GM18517 (cell line): ENCODE results near the gene FCRL6.

Source experiments
- ATAC-seq: cut with Tn5 transposase; IDR thresholded peaks from one replicate; pipeline ENCODE4 v1.9.1; 2021; ENCODE audit warnings: mild to moderate bottlenecking, moderate library complexity; ENCODE audit not compliant: unreplicated experiment

FCRL6 gene

DNA sequence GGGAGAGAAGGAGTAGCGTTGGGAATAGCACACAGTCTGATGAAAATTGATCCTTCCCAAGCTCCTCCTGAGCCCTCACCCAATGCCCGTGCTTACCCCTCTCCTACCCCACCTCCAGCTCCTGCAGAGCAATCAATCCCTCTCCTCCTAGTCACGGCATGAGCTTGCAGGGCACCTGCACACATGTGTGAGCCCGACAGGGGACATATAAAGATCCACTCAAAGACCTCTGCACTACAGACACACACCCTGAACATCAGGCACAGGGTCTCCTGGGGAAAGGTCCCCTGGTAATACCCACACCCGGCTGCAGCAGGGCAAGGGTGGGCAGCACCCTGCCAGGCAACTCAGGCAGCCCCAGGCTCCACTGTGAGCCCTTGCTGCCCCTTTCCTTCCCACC, 59.9 kb downstream of the FCRL6 start:
- ATAC-seq = no peak

GRCh38 chr1:159862557-159862956, 60.4 kb downstream of the FCRL6 start, which contains the start of gene VSIG8:
VSIG8 (minus strand) TSS chr1:159862657; CDS start chr1:159862521, 136 bp downstream.
- no peak for ATAC-seq

DNA sequence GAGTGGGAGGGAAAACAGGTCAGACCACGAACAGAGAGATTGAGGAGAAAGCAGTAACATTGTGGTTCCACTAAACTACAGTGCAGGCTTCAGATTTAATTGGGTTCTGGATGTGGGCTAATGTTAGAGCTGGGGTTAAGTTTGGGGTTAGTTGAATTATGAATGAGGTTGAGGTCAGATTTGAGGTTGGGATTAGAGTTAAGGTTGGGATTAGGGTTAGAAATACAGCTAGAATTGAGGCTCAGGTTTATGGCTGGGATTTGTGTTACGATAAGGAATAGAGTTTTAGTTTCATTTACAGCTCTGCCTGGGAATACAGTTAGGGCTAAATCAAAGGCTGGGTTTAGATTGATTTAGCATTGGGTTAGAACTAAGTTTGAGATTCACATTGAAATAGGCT, 62.1 kb downstream of the FCRL6 start:
- no peak for ATAC-seq
